GM19438 (cell line): ENCODE results near the gene IL12RB1.

Experiments
- ATAC-seq: cut with Tn5 transposase; IDR thresholded peaks from one replicate; pipeline ENCODE4 v1.9.1; 2021; ENCODE audit warnings: low read depth; ENCODE audit not compliant: unreplicated experiment

The IL12RB1 gene

DNA sequence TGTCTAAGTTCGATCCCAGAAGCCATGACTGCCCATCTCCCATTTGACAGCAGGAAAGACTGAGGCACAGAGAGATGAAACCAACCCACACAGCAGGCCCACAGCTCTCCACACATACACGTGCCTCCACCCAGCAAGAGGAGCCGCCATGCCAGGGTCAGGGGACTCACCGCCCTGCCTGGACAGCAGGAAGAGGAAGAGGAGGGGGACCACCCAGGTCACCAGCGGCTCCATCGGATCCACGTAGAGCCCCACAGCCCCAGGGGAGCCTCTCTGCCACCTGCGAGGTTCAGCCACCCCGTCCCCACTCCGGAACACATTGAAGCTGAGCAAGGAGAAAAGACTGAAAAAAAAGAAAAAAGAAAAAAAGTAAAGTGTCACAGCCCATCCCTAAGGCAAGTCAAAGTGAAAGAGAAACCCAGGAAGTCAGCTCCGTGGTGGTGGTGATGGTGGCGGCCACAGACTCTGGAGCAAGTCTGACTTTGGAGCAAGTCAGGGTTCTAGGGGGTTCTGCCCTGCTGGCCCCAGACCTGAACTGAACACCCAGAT lies at the start of gene IL12RB1:
TSS of gene IL12RB1 (minus strand) at position 345 of the 549 bp plus-strand sequence. CDS start at position 234, 111 bp downstream.
- no peak for ATAC-seq

DNA sequence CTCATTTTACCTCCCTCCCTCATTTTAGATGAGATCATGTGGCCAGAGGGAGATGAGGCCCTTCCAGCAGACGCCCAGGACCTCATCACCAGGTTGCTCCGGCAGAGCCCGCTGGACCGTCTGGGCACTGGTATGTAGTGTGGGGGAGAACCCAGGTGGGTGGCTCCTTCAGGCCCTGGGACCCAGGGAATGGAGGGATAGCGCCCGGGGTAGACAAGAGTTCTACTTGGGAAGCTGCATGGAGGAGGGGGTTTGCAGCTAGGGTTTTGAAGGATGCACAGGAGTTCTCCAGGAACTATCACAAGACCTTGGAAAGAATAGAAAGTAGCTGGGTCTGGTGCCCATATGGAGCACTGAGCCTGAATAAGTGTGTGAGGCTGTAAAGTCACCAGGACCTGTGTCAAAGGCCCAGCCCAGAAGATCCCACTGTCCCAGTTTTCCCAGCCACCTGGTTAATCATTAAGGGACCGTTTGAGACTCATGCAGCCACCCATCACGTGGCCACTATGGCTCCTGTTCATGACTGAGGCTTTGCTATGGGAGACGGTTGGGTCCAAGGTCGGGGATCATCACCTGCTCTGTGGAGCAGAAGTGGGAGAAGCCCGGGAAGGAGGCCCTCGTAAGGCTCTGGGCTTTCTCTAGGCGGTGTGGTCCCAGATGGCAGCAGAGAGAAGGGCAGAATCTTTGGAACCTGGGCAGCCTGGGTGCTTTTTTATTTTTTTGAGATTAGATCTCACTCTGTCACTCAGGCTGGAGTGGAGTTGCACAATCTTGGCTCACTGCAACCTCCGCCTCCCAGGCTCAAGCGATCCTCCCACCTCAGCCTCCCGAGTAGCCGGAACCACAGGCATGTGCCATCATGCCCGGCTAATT lies 49.2 kb upstream of the IL12RB1 start:
- no peak for ATAC-seq

- no peak for ATAC-seq
These were observed 45.3 kb upstream of the IL12RB1 start for GRCh38 chr19:18131841-18132596.

- no peak for ATAC-seq
These were observed 43.9 kb upstream of the IL12RB1 start for GRCh38 chr19:18130523-18131242.

DNA sequence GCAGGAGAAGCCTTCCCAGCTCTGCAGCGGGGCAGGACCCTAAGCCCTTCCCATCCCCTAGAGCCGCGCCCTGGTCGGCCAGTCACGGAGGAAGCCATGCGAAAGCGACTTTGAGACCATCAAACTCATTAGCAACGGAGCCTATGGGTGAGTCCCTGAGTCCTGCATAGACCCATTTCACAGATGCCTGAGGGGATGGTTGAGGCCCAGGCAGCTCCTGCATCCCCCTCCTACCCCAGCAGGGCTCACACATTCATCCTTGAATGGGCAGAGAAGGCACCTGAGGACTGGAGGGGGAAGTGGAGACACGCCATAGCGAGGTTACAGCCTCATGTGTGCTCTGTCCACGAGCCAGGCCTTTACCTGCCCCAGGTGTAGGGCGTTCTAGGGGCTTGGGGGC lies 42.1 kb upstream of the IL12RB1 start:
- ATAC-seq: no peak

- no peak for ATAC-seq
These were observed 41.3 kb upstream of the IL12RB1 start for GRCh38 chr19:18128044-18128443.

GRCh38 chr19:18126097-18126496 lies 39.4 kb upstream of the IL12RB1 start:
- ATAC-seq: no peak

DNA sequence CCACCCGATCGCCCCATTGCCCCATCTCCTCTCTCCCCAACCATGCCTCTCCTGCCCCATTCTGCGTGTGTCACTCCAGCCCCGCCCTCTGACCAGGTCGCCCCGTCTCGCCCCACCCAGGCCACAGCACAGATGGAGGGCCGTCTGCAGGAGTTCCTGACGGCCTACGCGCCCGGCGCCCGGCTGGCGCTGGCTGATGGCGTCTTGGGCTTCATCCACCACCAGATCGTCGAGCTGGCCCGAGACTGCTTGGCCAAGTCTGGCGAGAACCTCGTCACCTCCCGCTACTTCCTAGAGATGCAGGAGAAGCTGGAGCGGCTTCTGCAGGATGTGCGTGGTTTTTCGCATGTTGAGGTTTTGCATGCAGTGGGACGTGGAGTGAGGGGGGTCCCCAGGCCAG lies 37.1 kb upstream of the IL12RB1 start:
- ATAC-seq: no peak

GRCh38 chr19:18122860-18123795 lies 36.4 kb upstream of the IL12RB1 start:
- no peak for ATAC-seq

DNA sequence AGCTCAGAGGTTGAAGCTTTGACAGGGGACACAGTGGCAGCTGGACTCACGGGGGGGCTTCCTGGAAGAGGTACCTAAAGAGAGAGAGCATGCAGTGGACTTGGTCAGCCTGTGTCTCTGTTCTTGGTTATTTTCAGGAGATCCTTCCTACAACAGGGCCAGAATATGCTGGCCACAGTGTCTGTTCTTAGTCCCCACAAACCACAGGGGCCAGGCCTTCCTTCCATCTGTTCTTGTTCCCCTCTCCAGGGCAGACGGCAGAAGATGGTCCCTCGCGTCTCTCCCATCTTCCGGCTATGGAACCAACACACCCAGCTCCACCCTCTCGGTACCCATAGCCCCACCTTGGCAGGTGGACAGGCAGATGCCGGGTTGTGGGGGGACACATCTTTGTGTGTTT lies 35.7 kb upstream of the IL12RB1 start:
- no peak for ATAC-seq

- no peak for ATAC-seq
These were observed 34.4 kb upstream of the IL12RB1 start for GRCh38 chr19:18121166-18121565.

GRCh38 chr19:18120127-18120526 lies 33.4 kb upstream of the IL12RB1 start:
- no peak for ATAC-seq

DNA sequence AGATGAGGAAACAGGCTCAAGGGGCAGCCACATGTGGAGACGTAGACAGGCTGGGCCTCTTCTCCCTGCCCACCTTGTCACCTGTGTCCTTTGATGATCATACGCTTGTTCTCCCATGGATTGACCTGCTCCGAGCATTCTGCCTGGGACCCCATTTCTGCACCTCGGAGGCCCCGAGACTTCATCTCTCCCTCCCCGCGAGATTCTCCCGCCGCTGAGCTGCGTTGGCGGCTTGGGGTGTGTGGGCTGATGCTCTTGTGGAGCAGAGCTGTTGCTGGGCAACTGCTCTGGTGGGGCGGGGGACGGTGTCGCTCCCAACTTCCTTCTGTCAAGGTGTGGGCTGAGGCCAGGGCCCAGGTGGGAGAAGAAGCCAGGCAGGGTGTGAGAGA lies 33.0 kb upstream of the IL12RB1 start:
- ATAC-seq: no peak

DNA sequence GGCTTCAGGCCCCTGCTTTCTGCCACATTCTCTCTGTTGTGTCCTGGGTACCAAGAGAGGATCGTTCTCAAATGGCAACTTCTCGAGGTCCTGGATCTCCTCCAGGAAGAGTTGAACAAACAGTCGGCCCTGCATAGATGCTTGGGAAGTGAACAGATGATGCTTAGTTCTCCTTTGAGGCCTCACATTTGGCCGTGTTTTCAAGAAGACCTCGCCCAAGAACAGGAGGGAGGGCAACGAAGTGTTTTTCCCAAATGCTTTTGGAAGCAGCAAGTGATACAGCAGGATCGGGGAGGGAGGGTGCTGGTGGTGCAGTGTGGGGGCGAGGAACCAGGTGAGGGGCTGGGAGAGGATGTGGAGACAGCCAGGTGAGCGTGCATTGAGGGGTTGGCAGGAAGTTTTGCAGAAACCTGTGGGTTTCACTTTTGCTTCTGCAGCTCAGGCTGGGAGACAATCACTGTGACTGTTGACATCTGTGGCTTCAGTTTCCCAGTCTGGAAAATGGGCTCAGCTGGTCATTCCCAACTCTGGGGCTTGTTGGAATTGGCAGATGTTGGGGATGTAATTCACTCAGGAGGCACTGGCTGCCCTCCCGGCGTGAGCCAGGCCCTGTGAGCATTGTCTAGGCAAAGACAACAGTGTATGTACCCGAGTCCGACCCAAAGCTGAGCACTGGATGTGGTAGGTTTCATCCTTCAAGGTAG lies 32.4 kb upstream of the IL12RB1 start:
- no peak for ATAC-seq

GRCh38 chr19:18118420-18119012 lies 31.8 kb upstream of the IL12RB1 start:
- ATAC-seq: no peak

DNA sequence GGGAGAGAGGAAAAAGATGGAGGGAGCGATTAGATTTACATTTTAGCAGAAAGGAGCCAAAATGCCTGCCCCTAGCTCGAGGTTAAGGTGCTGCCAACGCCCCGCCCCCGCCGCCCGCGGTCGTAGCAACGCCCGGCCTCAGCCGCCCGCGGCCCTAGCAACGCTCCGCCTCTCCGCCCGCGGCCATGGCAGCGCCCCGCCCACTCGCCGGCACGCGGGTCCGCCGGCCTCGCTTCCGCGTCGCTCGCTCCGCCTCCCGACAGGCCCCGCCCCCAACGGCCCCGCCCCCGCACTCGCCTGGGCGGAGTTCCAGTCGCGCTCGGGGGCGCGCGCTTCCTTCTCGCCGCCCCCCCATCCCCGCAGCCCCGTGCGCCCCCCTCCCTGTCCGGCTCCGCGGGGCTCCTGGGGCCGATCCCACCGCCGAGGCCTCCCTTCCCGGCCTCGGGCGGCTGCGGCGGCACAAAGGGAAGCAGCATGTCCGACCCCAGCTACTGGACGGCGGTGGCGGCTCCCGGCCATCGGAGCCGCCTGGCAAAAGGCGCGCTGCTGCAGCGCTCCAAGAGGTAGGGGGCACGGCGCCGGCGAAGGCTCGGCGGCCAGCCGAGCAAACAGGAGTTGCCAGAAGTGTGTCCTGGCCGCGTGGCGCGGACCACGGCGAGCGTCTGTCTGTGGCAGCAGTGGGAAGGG lies 31.1 kb upstream of the IL12RB1 start:
- ATAC-seq: peak; percentile 74

DNA sequence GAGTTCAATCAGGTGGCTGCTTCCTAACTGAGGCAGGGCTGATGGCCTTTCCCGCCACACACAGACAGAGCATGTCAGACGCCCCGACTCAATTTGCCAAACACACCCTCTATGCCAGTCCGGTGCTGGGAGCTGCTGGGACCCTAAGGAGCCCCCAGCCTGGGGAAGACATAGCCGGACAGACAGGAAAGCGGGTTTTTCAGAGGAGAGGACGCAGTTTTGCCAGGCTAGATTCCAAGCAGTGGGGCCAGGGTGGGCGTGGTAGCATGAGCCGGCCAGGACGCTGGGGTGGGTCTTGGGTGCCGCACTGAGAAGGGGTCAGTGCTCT lies 30.6 kb upstream of the IL12RB1 start:
- ATAC-seq: no peak

GRCh38 chr19:18114483-18114882 lies 27.7 kb upstream of the IL12RB1 start:
- no peak for ATAC-seq
